Measurements from ENCODE around the gene DDIT4. TPM values are rescaled to one million over a fixed set of nuclear protein-coding genes. Genes with fewer than 3 reads are reported as not detected.
"Not testable (repeated sequence)": the region's sequence is repeated elsewhere in the genome, so short reads cannot be mapped to it uniquely, and the experiment has no call there.

Gene DDIT4
- total RNA-seq, 4 donors from 2014 or later: 77.4 to 247 (median 146) TPM

DNA sequence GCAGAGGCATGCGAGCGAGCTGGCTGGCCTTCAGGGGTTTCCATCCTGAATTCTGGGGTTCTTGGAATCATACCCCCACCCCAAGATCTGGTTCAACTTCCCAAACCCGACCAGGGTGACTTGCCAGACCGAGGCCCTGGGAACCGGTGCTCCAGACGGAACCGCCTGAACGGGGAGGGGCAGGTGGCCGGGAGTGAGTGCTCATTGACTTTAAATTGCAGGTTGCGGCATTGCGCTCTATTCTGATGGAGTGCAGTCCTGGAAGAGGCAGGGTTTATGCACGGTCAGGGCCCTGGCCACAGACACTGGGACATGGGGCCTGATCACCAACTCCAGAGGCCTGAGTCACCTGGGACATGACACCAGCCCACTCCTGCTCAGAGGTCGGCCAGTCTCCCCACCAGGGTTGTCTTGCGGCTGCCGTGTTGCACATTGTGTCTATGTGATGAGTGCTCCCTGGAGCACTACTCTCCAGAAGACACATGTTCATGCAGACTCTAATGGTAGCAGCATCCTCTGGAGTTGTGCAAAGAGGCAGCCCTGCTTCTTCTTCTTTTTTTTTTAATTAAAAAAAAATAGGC is 5.8 kb upstream of the DDIT4 start:
- Histone ChIP-seq H3K9me3 (no peaks in the 10 kb centered on the region), H3K27ac (replicated peaks in 1 of 4) (no peak overlapping the region)

DNA sequence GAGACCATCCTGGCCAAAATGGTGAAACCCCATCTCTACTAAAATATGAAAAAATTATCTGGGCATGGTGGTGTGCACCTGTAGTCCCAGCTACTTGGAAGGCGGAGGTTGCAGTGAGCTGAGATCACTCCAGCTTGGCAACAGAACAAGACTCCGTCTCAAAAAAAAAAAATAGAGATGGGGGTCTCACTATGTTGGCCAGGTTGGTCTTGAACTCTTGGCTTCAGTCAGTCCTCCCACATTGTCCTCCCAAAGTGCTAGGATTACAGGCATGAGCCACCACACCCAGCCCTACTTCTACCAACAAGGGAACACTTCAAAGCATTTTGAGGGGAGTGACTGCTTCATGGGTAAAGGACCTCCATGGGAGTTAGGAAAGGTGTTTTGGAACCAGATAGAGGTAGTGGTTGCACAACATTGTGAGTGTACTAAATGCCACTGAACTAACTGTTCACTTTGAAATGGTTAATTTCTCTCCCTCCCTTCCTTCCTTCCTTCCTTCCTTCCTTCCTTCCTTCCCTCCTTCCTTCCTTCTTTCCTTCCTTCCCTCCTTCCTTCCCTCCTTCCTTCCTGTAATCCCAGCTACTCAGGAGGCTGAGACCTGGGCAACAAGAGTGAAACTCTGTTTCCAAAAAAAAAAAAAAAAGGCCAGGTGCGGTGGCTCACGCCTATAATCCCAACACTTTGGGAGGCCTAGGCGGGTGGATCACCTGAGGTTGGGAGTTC is 5.1 kb upstream of the DDIT4 start:
- H3K4me1 ChIP-seq: peaks cover 12 to 16% (median 15%) of the 10 kb centered on the region in 4 donors
- H3K27ac ChIP-seq (replicated peaks in 1 of 4); H3K4me3 ChIP-seq; H3K27me3 ChIP-seq; DNase-seq (ENCODE audit: extremely low spot score); H3K36me3 ChIP-seq; H3K9me3 ChIP-seq; intact Hi-C loops (cut with DNase I): not testable (repeated sequence)
- 89% methylated on average over 5 of the region's 5 CpGs for WGBS

More for the DNA sequence above, 5.8 kb upstream of the DDIT4 start:
- no peaks in the 10 kb centered on the region for H3K27me3 ChIP-seq
- WGBS: 93% methylated on average over 15 of the region's 15 CpGs
- no peak overlapping the region for H3K4me3 ChIP-seq
- no peaks in the 10 kb centered on the region for H3K36me3 ChIP-seq
- no peak for DNase-seq (ENCODE audit: extremely low spot score)
- intact Hi-C loops (cut with DNase I): no loop called here
- TF ChIP-seq CTCF (IDR thresholded peaks at IDR 0.05) (no peak), POLR2A (IDR thresholded peaks at IDR 0.05; ENCODE audit: low read depth) (no peak), POLR2AphosphoS5 (IDR thresholded peaks at IDR 0.05) (no peak), EP300 (IDR thresholded peaks at IDR 0.05) (no peak)
- H3K4me1 ChIP-seq: peaks cover 18 to 22% (median 19%) of the 10 kb centered on the region in 4 donors

GRCh38 chr10:72270607-72271281 is 3.0 kb upstream of the DDIT4 start:
- TF ChIP-seq CTCF (IDR thresholded peaks at IDR 0.05) (no peak), POLR2AphosphoS5 (IDR thresholded peaks at IDR 0.05) (no peak), EP300 (IDR thresholded peaks at IDR 0.05) (no peak), POLR2A (IDR thresholded peaks at IDR 0.05; ENCODE audit: low read depth) (no peak)
- intact Hi-C loops (cut with DNase I): loop anchor here (5.0 kb wide), 1 partner anchor 53 kb away; the partner anchor contains the start of genes ANAPC16 and ASCC1

GRCh38 chr10:72272689-72273409 is 875 bp upstream of the DDIT4 start:
- TF ChIP-seq POLR2AphosphoS5 (IDR thresholded peaks at IDR 0.05): peak; percentile 79 to 91
- TF ChIP-seq POLR2A (IDR thresholded peaks at IDR 0.05; ENCODE audit: low read depth): peak; percentile 73
- TF ChIP-seq EP300 (IDR thresholded peaks at IDR 0.05): no peak
- TF ChIP-seq CTCF (IDR thresholded peaks at IDR 0.05): peak in 1 of 3 experiments; percentile 5
- Histone ChIP-seq H3K27ac (replicated peaks in 1 of 4) (peak overlapping the region; percentile 98 to 100 (median 99)), H3K9me3 (no peaks in the 10 kb centered on the region), H3K4me3 (peak overlapping the region; percentile 65 to 95 (median 86)), H3K27me3 (no peaks in the 10 kb centered on the region), H3K36me3 (peaks cover 13 to 27% (median 18%) of the 10 kb centered on the region in 4 donors), H3K4me1 (peaks cover 27 to 47% (median 37%) of the 10 kb centered on the region in 4 donors)
- intact Hi-C loops (cut with DNase I): loop anchor here (5.0 kb wide), 1 partner anchor 56 kb away; the partner anchor contains the start of genes ANAPC16 and ASCC1
- peak; percentile 98 for DNase-seq (ENCODE audit: extremely low spot score)
- 4% methylated on average over 5 of the region's 28 CpGs for WGBS

More at GRCh38 chr10:72270607-72271281, 3.0 kb upstream of the DDIT4 start:
- DNase-seq (ENCODE audit: extremely low spot score): no peak
- H3K27me3 ChIP-seq: no peaks in the 10 kb centered on the region
- H3K36me3 ChIP-seq: peaks cover 10 to 19% (median 13%) of the 10 kb centered on the region in 4 donors
- peak overlapping the region; percentile 3 to 99 (median 46) for H3K27ac ChIP-seq (replicated peaks in 1 of 4)
- H3K9me3 ChIP-seq: no peaks in the 10 kb centered on the region
- H3K4me3 ChIP-seq: no peak overlapping the region
- WGBS: 95% methylated on average over 5 of the region's 5 CpGs
- H3K4me1 ChIP-seq: peaks cover 13 to 25% (median 19%) of the 10 kb centered on the region in 4 donors
